NCI-H510A treated with DMSO at 0.1 percent for 48 hours (cell line): Measurements from ENCODE around the gene FIS1.
A peak's percentile ranks its signal among the peaks of the same experiment; 100 is the strongest.

Source experiments
- DNase-seq: peaks from one replicate; lab custom pipeline; 2025; lab: John Stamatoyannopoulos, UW

FIS1 gene

GRCh38 chr7:101233907-101234547 is 10.9 kb downstream of the FIS1 start:
- no peak for DNase-seq

GRCh38 chr7:101232141-101232850 is 12.6 kb downstream of the FIS1 start:
- DNase-seq: peak; percentile 62

GRCh38 chr7:101231644-101232043 is 13.2 kb downstream of the FIS1 start:
- no peak for DNase-seq

GRCh38 chr7:101226721-101227120 is 18.2 kb downstream of the FIS1 start:
- no peak for DNase-seq

GRCh38 chr7:101225650-101226049 is 19.2 kb downstream of the FIS1 start:
- DNase-seq: no peak

- DNase-seq: no peak
Observed at GRCh38 chr7:101223528-101223927, 21.4 kb downstream of the FIS1 start.

GRCh38 chr7:101222275-101222830 is 22.5 kb downstream of the FIS1 start:
- DNase-seq: no peak

- DNase-seq: no peak
Observed at GRCh38 chr7:101220295-101220694, 24.6 kb downstream of the FIS1 start.

- no peak for DNase-seq
Observed at GRCh38 chr7:101218236-101219125, 26.4 kb downstream of the FIS1 start.

GRCh38 chr7:101217388-101218235 is 27.3 kb downstream of the FIS1 start, which contains the start of the genes PLOD3 and ZNHIT1:
PLOD3 (minus strand) TSS chr7:101217581; CDS start chr7:101217274, 307 bp downstream.
ZNHIT1 (plus strand) TSS chr7:101218165; CDS start chr7:101218196, 31 bp downstream.
- peak; percentile 92 for DNase-seq

- DNase-seq: no peak
Observed at GRCh38 chr7:101216860-101217387, 28.0 kb downstream of the FIS1 start.

- peak; percentile 5 for DNase-seq
Observed at GRCh38 chr7:101216001-101216859, 28.7 kb downstream of the FIS1 start.

- no peak for DNase-seq
Observed at GRCh38 chr7:101212014-101212413, 32.9 kb downstream of the FIS1 start.

GRCh38 chr7:101211501-101211900 is 33.4 kb downstream of the FIS1 start:
- no peak for DNase-seq

- no peak for DNase-seq
Observed at GRCh38 chr7:101210143-101210542, 34.7 kb downstream of the FIS1 start.

GRCh38 chr7:101208794-101209193 is 36.1 kb downstream of the FIS1 start:
- no peak for DNase-seq

- no peak for DNase-seq
Observed at GRCh38 chr7:101207459-101207858, 37.4 kb downstream of the FIS1 start.

- no peak for DNase-seq
Observed at GRCh38 chr7:101206665-101207042, 38.2 kb downstream of the FIS1 start.

GRCh38 chr7:101205901-101206664 is 38.8 kb downstream of the FIS1 start:
- DNase-seq: no peak
